ENCODE results near the gene SLC44A1.

The SLC44A1 gene

DNA sequence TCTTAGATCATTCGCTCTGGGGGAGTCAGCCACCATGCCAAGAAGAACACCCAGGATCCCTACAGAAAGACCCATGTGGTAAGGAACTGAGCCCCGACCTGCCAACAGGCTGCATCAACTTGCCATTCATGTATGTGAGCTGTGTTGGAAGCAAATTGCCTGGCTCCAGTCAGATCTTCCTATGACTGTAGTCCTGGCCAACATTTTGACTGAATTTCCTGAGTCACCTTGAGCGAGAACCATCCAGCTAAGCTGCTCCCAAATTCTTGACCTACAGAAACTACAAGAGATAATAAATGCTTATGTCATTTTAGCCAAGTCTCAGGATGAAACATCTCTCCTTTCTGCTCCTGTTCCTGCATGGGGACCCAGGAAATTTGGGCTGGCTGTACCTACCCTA, 40.0 kb upstream of the SLC44A1 start:
- Histone ChIP-seq H3K4me2 (no peak overlapping the region), H3K27ac (no peak overlapping the region), H3K4me1 (ENCODE audit: low read depth, poor library complexity, severe bottlenecking) (no peaks in the 10 kb centered on the region), H2AFZ (ENCODE audit: low read depth) (no peak overlapping the region), H3K9ac (no peak overlapping the region), H3K4me3 (IDR thresholded peaks at IDR 0.05; ENCODE audit: insufficient read depth, low read depth, low read length) (no peak overlapping the region), H3K27me3 (ENCODE audit: insufficient read depth, low read depth) (no peaks in the 10 kb centered on the region), H3K79me2 (ENCODE audit: insufficient read depth, low read depth) (no peaks in the 10 kb centered on the region), H4K20me1 (ENCODE audit: insufficient read depth) (no peaks in the 10 kb centered on the region), H3K36me3 (ENCODE audit: insufficient read depth) (no peaks in the 10 kb centered on the region)
- TF ChIP-seq, protein P1, sequence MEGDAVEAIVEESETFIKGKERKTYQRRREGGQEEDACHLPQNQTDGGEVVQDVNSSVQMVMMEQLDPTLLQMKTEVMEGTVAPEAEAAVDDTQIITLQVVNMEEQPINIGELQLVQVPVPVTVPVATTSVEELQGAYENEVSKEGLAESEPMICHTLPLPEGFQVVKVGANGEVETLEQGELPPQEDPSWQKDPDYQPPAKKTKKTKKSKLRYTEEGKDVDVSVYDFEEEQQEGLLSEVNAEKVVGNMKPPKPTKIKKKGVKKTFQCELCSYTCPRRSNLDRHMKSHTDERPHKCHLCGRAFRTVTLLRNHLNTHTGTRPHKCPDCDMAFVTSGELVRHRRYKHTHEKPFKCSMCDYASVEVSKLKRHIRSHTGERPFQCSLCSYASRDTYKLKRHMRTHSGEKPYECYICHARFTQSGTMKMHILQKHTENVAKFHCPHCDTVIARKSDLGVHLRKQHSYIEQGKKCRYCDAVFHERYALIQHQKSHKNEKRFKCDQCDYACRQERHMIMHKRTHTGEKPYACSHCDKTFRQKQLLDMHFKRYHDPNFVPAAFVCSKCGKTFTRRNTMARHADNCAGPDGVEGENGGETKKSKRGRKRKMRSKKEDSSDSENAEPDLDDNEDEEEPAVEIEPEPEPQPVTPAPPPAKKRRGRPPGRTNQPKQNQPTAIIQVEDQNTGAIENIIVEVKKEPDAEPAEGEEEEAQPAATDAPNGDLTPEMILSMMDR (conservative IDR thresholded peaks at IDR 0.05; ENCODE audit: low read depth, low read length): no peak

DNA sequence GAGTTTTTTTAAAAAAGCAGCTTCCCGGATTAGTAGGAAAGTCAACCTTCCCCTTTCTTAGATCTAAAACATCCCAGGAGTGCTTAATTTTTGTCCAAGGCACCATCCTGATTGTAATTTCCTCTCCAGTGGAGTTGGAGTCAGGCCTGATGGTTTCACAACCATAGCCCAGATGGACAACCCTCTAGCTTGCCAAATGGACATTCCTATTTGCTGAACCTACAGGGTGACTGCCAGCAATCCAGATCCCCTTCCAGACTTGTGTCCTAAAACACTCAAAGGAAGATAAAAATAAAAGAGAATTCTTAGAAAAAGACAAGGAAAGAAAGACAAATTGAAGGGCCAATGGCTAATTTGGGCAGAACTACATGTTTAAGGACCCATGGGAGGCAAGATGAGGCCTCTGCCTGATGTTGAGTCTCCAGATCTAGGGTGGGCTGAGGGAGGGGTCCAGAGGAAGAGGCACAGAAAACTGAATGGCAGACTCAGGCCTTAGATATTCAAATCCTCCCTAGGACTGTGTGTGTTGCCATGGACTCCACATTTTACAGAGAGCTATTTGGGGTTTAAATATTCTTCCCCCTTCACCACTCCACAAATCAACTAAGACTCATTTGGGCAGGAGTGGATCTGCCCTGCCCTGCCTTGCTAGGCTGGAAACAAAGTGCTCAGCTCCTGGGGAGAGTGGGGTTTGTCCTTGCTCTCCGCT, 38.5 kb upstream of the SLC44A1 start:
- no peaks in the 10 kb centered on the region for H3K36me3 ChIP-seq (ENCODE audit: insufficient read depth)
- no peaks in the 10 kb centered on the region for H3K79me2 ChIP-seq (ENCODE audit: insufficient read depth, low read depth)
- H3K27me3 ChIP-seq (ENCODE audit: insufficient read depth, low read depth): no peaks in the 10 kb centered on the region
- H2AFZ ChIP-seq (ENCODE audit: low read depth): no peak overlapping the region
- no peak overlapping the region for H3K4me3 ChIP-seq (IDR thresholded peaks at IDR 0.05; ENCODE audit: insufficient read depth, low read depth, low read length)
- H3K4me1 ChIP-seq (ENCODE audit: low read depth, poor library complexity, severe bottlenecking): no peaks in the 10 kb centered on the region
- H4K20me1 ChIP-seq (ENCODE audit: insufficient read depth): no peaks in the 10 kb centered on the region
- no peak overlapping the region for H3K27ac ChIP-seq
- H3K4me2 ChIP-seq: no peak overlapping the region
- H3K9ac ChIP-seq: no peak overlapping the region
- TF ChIP-seq, protein P1 (conservative IDR thresholded peaks at IDR 0.05; ENCODE audit: low read depth, low read length): no peak

DNA sequence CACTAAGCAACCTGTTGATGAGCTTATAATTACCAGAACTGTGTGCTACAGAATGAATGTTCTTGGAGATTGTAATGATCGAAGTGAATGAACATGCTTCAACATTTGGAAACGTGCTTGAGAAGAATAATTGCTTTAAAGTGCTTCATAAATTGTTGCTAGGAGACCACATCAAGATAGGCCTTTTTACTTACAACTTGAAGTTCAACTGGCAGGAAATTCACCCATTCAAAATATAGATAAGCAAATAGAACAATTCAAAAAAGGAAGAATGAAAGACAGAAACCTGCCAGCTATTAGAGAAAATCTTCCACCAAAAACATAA, 38.0 kb upstream of the SLC44A1 start:
- H3K4me1 ChIP-seq (ENCODE audit: low read depth, poor library complexity, severe bottlenecking): no peaks in the 10 kb centered on the region
- TF ChIP-seq, protein P1 (conservative IDR thresholded peaks at IDR 0.05; ENCODE audit: low read depth, low read length): no peak
- no peak overlapping the region for H3K4me3 ChIP-seq (IDR thresholded peaks at IDR 0.05; ENCODE audit: insufficient read depth, low read depth, low read length)
- no peaks in the 10 kb centered on the region for H4K20me1 ChIP-seq (ENCODE audit: insufficient read depth)
- H3K27me3 ChIP-seq (ENCODE audit: insufficient read depth, low read depth): no peaks in the 10 kb centered on the region
- H3K79me2 ChIP-seq (ENCODE audit: insufficient read depth, low read depth): no peaks in the 10 kb centered on the region
- no peak overlapping the region for H3K9ac ChIP-seq
- no peaks in the 10 kb centered on the region for H3K36me3 ChIP-seq (ENCODE audit: insufficient read depth)
- no peak overlapping the region for H2AFZ ChIP-seq (ENCODE audit: low read depth)
- no peak overlapping the region for H3K4me2 ChIP-seq
- no peak overlapping the region for H3K27ac ChIP-seq

DNA sequence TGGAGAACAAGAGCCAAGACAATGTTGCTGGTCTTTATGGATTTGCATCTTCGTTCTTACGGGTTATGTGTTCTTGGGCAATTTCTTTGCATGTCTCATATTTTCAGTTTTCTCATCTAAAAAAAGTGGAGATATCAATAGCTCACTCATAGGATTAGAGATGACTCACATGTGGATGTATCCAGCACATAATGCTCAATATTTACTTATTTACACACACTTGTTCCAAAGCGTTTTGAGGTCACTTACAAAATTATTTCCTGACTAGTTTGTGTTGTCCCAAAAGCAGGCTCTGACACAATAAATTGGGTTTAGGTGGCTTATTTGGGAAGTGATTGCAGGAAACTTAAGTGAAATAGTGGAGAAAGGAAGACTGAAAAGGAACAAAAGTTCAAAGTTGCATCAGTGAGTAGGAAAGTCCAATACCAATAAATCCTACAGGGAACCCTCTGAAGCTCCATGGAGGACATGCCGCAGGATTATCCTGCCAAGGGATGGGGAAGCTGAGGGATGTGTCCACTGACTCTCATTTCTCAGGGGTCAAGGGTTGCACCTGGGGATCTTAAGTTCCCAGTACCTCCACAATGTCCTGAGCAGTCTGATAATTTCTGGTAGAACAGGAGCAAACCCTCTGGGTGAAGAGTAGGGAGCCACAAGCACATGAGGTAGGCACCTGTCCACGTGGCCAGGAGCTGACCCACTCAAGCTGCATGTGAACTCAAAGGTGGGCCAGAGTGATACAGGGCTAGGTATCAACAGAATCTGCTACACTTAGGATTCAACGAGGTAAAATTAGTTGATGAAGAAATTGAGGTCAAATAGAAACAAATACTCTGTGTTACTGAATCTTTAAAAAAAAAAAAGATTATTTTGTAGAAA, 37.4 kb upstream of the SLC44A1 start:
- H3K4me1 ChIP-seq (ENCODE audit: low read depth, poor library complexity, severe bottlenecking): no peaks in the 10 kb centered on the region
- no peak overlapping the region for H3K4me3 ChIP-seq (IDR thresholded peaks at IDR 0.05; ENCODE audit: insufficient read depth, low read depth, low read length)
- no peaks in the 10 kb centered on the region for H3K79me2 ChIP-seq (ENCODE audit: insufficient read depth, low read depth)
- no peaks in the 10 kb centered on the region for H3K27me3 ChIP-seq (ENCODE audit: insufficient read depth, low read depth)
- TF ChIP-seq, protein P1 (conservative IDR thresholded peaks at IDR 0.05; ENCODE audit: low read depth, low read length): no peak
- H3K36me3 ChIP-seq (ENCODE audit: insufficient read depth): no peaks in the 10 kb centered on the region
- H3K4me2 ChIP-seq: no peak overlapping the region
- no peaks in the 10 kb centered on the region for H4K20me1 ChIP-seq (ENCODE audit: insufficient read depth)
- H3K27ac ChIP-seq: no peak overlapping the region
- no peak overlapping the region for H3K9ac ChIP-seq
- no peak overlapping the region for H2AFZ ChIP-seq (ENCODE audit: low read depth)
